T-helper 2 cell treated with Interferon-gamma antibody and Interleukin-4, amounts not matched to agents 100 ng/mL and 5 ng/mL, for 36 hours (primary cell): ENCODE measurements around the gene WNK2. TPM values are rescaled to one million over a fixed set of nuclear protein-coding genes. Genes with fewer than 3 reads are reported as not detected.

Source experiments
- intact Hi-C: fragments of 100-400 bp; cut with micrococcal nuclease; formaldehyde crosslinking; loops from one replicate; pipeline ENCODE4 v1.15.1; 2023
- total RNA-seq: library from RNA; stranded (reverse); gene quantifications from 2 replicates; pipeline ENCODE4 v1.2.3, GENCODE V29; 2022

WNK2 gene
- total RNA-seq, 1 donor from 2014 or later: 0.14 TPM

DNA sequence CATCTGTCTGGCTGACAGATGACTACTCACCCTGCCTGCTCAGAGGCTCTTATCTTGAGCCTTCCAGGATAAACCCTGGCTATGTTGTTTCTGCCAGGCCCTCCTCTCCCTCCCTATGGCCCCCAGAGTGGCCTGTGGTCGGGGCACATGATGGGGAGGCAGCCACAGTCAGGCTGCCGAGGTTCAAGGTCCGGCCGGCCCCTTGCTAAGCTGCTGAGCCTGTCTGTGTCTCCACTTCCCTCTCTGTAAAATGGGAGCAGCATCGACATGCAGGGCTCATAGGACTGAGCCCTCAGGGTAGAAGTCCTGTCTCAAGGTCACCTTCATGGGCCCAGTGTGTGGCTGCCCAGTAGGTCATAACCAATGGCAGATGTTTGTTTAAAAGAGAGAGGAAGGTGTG, 28.5 kb downstream of the WNK2 start:
- intact Hi-C loops: no loop called here

DNA sequence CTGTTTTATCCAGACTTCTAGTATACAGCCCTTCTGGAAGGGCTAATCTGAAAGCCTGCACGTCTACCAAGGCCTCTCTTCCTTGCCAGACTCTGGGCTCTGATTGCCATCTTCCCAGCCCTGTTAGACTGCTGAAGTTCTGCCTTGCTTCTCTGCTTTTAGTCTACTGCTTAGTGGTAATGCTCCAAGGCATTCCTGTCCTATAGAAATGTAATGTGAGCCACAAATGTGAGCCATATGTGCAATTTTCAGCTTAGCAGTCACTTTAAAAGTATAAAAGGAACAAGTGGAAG, 32.1 kb downstream of the WNK2 start:
- intact Hi-C loops: no loop called here

DNA sequence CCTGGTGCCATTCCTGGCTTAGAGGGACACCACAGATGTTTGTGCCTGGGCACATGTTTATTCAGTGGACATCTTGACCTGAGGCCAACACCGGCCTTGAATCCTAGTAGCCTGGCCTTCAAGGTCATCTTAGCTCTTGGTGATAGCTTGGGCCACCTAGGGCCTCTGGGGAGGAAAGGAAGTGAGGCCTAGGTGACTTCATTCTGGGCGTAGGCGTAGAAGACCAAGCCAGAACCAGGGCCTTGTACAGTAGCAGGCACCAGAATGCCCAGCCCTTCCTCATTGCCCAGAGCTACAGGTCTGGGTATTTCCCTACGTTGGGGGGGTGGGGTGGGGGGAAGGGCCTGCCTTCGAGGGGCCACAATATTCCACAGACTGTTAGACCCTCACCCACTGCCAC, 33.8 kb downstream of the WNK2 start:
- intact Hi-C loops: no loop called here

DNA sequence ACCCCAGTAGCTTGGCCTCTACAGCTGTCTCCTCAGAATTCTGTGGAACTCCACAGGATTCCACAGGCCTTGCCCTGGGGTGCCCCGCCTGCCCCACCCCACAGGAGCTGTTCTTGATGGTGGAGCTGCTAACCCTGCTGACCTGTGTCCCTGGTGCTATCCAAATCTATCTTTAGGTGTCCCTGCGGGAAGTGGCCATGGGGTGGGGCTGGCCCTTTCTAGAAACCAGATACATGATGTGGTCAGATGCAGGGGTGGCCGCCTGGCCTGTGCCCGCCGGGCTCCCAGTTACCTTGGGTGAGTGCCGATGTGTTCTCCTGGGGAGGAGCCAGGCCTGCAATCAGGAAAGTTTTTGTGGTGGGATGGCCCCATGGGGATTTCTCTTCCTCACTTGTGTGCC, 34.2 kb downstream of the WNK2 start:
- intact Hi-C loops: no loop called here

DNA sequence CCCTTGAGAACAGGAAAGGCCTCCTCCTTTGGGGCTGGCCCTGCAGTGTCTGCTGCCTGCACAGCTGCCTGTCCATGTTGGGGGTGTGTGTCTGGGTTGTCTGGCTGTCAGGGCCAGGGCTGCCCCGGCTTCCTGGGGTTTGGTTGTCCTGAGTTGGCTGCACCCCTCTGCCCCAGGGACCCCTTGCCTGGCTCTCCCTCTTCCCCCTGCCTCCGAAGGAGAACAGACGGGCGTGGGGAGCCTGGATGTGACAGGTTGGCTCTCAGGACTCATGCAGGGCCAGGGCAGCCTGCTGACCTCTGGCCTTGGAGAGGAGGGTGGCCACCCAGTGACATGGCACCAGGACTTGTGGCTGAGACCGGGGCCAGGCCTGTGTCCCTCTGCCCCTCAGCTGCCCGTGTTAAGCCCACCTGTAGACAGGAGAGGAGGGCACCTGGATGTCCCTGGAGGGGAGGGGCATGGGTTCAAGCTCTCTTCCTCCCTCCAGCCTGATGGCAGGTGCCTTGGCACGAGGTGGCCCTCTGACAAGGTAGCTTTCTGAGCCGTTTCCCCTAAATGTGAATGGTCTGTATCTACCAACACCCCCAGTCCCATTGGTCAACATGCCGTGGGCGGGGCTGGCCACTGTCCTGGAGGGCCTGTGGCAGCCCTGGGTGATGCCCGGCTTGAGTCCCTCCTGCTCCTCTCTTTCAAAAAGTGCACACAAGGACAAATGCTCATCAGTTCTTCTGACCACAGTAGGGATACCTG, 34.9 kb downstream of the WNK2 start:
- intact Hi-C loops: no loop called here

DNA sequence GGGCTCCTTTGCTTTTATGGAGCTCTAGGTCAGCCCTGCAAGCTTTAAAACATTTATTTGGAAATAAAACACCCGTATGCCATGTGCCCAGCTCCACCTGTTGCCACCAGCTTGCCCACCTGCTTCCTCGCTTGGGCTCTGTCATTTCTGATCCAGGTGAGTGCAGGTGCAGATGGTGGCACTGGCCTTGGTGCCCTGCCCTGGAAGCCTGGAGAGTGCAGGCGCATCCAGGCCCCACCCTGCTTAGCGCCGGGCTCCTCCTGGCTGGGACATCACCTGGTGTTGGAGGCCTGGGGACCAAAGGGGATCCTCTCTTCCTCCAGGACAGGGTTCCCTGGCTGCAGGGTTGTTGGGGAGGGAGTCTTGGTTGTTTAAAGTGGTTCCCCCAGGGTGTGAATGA, 35.8 kb downstream of the WNK2 start:
- intact Hi-C loops: no loop called here

DNA sequence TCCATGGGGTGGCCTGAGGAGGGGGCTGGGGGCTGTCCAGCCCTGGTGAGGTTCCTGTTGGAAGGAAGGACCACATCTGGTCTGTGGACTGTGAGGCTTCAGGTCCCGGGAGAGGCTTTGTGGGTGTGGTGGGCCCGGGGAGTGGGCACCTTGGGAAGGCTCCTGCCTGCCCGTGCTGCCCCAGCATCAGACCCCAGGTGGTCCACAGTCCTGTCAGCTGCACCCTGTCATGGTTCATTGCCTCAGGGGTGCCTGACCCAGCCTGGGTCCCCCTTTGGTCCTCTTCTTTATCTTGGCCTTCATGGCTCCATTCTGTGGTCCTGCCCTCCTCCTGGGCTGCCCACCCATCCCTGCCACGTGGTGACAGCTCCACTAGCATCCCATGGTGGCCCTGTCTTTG, 36.7 kb downstream of the WNK2 start:
- intact Hi-C loops: no loop called here

DNA sequence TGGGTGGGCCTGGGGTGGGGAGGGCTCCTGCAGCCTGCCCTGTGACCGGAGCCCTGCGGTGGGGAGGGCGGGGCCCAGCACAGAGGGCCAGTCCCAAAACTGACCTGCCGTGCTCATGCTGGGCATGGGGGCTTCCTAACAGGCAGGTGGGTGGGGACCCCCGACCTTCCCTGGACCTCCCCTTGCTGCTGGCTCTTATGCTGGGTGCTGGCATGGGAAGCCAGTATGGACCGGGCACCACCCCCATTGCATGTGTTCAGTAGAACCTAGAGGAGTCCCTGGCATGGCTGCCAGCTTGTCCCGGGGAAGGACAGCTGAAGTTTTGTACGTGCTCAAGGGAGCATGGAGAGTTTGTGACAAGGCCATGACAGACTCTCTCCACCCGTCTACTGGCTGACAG, 37.1 kb downstream of the WNK2 start:
- intact Hi-C loops: no loop called here

DNA sequence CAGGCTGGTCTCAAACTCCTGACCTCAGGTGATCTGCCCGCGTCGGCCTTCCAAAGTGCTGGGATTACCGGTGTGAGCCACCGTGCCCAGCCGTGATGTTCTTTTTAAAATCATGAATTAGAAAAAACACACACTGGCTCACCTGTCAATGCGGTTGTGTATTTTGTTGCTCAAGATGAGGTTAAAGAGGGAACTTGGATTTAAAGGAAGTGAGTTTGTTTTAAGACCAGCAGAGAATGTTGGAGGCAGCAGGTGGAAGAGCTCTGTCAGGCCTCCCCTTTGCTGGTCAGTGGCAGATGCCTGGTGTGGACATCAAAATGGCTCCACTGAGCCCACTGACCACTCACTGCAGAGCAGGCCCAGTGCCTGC, 38.9 kb downstream of the WNK2 start:
- intact Hi-C loops: no loop called here

DNA sequence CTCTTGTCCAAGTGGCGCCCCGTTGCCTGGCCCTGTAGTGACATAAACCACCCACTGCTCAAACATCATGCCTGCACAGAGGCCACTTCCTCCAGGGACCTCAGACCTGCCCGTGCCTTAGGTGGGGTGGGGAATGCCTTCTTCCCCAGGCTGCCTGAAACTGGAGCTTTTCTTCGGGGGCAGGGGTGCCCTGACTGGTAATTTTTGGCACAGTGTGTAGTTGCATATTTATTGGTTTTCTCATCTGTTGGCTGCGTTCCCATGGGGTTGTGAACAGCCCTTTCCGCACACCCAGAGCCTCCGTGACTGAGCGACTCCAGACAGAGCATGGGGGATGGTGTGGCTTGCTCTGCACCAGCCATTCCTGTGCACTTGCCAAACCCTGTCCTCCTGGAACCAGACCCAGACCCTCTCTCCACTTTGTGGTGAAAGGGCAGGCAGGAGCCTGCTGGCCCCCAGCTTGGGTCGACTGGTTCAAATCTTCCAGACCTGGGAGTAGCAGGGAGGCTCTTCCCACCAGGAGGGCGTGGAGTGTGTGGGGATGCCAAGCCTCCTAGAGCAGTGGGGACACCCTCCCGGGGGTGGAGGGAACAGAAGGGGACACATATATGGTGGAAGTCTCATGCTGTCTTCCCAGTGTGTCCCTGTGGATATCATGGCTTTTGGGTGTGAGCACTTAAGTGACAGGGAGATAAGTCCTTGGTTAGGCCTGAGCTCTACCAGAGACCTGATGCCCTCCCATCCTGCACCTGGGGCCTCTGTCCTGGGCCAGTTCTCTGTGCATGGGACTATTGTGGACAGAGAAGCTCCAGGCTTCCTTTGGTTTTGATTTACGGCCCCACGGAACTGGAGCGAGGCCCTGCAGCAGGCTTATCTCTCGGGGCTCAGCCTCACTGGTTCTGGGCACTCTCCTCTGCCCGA, 39.6 kb downstream of the WNK2 start:
- intact Hi-C loops: no loop called here

DNA sequence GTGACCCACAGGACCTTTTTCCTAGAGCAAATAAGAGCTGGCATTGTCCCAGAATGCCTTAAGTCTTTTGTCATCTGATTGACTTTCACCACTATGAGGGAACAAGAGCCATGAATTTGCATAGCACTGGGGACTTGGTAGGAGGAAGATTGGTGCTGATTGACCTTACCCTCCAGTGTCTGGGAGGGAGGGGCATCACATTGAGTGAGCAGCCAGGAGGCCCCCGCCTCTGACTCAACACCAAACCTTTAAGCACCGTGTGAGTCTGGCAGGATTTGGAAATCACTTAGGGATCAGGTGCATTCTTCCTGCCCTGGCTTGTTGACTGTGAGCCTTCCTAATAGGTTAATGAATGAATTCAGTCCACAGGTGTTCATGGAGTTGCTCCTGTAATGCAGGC, 40.7 kb downstream of the WNK2 start:
- intact Hi-C loops: no loop called here

DNA sequence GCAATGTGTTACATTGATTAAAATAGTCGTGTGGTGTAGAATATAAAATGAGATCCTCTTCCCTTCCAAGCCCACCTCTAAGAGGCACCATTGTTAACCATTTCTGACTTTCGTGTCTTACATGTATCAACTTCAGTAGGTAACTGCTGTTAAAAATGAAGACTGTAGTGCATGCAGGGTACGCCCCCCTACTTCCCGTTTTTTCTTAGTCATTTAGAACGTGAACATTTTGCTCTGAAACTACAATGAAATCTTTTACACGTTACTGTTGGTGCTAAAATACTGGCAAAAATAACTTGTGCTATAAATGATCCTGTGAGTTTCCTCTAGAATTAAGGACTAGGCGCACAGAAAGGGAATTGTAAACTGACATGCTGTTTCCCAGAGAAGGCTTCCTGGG, 41.5 kb downstream of the WNK2 start:
- intact Hi-C loops: no loop called here

DNA sequence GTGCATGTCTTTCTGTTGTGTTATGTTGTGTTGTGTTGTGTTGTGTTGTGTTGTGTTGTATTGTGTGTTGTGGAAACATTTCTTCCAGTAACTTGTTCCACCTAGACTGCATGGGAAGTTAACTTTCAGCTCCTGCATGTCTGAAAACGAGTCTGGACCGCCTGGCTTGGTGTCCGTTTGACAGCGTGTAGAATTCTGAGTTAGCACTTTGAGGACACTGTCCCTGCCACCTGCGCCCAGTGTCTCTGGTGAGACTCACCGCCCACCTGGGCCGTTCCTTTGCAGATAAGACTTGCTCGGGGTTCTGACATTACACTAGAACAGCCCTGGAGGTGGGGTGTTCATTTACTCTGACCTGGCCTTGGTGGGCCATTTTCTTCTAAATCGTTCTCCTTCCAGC, 42.0 kb downstream of the WNK2 start:
- intact Hi-C loops: no loop called here

DNA sequence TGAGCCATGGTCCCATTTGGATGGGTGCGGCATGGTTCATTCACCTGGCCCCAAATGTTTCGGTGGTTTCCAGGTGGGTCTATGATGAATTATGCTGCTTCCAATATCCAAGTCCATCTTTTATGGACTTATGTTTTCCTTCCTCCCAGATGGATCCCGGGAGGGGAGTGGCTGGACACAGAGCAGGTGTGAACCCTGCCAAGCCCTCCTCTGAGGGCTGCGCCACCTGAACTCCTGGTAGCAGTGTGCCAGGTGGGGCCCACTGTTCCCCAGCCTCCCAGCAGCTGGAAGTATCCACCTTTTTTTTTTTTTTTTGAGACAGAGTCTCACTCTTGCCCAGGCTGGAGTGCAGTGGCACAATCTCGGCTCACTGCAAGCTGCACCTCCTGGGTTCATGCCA, 42.9 kb downstream of the WNK2 start:
- intact Hi-C loops: no loop called here

DNA sequence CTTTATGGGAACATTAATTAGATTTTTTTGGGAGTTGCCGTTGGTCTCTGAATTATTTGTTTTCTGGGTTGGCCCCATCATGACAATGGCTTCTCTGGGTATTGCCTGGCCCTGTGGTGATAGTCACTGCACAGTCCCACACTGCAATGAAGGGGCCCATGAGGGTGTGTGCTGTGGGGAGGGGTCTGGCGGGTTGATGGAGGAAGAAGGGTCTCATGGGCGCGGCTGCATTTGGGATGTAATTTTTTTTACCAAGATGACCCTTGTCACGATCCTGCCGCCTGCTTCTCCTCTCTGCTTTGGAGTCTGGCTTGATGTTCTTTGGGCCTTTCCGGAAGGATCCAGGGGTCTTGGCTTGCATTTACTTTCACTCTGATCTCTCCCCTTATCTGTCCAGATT, 44.1 kb downstream of the WNK2 start:
- intact Hi-C loops: no loop called here

DNA sequence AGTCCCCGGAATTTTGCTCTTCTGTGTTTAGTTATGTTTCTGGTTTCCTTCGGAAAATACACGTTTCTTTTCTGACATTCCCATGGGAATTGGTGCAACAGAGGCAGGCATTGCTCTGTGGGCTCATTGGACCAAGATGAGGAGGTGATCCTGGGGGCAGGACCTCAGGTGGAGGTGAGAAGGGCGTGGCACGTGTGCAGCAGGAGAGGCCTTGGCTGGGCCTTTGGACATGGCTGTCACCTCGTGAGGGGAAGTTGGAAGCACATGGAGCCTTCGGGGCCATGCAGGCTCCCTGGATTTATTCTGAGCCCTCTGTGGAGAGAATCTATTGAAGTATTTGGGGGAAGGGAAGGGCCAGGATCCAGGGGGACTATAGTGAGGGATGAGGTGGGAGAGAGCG, 44.5 kb downstream of the WNK2 start:
- intact Hi-C loops: no loop called here

DNA sequence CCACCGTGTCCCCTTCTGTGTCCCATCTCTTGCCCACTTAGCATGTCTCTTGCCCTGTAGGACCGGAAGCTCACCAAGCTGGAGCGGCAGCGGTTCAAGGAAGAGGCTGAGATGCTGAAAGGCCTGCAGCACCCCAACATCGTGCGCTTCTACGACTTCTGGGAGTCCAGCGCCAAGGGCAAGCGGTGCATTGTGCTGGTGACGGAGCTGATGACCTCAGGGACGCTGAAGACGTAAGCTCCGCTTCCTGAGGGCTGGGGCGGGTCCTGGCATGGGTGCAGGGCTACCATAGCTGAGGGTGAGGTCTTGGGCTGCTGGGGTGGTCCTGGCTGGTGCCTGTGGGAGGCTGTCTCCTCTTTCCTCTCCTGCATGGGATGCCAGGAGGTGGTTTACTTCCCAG, 45.7 kb downstream of the WNK2 start:
- intact Hi-C loops: no loop called here

DNA sequence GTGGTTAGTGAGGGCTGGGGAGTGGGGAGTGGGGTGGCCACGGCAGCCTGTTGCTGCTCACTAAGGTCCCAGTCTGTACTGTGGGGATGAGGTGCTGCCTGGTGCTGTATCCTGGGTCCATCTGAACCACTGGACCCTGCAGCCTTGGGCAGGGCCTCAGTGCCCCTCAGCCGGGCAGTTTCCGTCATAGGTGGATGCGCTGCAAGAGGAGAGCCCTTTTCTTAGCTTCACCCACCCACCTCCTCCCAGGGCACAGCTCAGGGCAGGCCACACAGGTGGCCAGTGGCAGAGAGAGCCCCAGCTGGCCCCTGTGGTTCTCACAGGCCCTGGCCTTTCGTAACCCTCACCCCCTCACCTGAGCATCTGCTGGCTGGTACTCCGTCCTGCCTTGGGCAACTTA, 46.2 kb downstream of the WNK2 start:
- intact Hi-C loops: no loop called here

DNA sequence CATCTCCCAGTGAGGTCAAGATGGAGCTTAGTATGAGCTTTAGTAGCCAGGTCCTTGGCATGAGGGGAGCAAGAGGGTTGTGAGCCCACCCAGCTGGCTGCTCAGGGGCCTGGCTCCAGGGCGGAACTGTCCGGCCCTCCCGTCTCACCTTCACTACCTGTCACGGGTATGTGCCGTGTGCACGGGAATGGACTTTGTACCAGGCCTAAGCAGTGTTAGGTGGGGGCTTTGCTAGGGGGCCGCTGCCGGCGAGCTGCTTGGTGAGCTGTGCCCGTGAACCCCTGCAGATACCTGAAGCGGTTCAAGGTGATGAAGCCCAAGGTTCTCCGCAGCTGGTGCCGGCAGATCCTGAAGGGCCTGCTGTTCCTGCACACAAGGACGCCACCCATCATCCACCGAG, 46.7 kb downstream of the WNK2 start:
- intact Hi-C loops: no loop called here

DNA sequence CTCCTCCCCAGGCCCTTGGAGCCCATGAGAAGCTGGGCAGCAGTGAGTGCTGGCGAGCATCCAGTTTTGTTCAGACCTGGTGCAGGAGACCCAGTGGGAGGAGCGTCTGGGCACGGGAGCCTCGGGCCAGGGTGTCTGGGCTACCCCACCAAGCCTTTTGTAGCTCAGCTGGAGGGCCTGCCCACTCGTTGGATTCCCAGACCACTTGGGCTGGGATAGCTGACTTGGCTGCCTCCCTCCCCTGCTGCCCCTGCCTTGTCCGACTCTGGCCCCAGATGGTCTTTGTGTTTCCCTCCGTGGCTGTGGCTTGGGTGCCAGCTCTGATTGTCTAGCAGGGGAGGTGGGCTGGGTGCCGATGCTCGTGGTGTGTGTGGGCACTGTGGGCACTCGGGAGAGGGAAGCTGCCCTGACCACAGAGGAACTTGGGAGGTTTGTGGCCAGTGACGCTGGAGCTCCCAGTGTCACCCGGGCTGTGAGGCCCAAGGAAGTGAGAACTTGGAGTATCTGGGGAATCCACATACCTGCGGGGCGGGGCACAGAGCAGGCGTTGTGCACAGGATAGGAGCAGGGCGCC, 47.3 kb downstream of the WNK2 start:
- intact Hi-C loops: no loop called here

DNA sequence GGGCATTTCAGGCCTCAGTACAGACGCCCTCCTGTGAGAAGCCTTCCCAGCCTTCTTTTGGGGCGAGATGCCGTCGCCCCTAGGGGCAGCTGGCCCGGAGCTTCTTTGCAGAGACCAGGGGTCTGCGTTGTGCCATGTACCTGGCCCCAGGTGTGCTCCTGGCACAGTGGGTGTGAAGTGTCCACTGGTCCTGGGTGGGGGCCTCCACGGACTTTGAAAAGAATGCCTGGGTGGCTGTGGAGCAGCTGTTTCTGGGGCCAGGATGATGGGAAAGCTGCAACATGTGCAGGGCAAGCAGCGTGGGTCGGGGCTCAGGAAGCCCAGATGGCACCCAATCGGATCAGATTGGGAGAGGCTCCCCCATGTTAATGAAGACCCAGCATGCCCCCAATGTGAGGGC, 47.8 kb downstream of the WNK2 start:
- intact Hi-C loops: no loop called here

DNA sequence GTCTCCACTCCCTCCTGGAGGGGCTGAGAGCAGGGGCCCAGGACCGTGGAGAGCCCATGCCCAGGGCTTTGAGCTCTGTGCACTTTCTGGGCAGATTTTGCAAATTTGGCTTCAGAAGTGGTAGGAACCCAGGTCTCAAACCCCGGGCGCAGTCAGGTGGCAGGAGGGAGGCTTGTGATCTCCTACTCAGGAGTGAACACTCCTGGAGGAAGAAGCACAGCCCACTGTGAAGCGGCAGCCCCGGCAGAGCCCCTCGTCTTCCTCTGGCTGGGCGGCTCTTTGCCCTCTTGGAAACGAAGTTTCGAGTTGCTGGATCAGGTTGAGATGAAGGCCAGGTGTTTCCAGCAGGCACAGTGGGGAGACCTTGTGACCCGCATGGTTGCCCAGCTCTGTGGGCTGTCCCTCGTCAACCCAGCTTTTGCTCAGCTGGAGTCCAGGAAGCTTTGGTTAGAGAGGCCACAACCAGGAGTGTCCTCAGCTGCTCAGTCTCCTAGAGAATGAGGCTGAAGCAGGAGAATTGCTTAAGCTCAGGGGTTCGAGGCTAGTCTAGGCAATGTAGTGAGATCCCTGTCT, 48.5 kb downstream of the WNK2 start:
- intact Hi-C loops: no loop called here
